GM19099 (cell line): ENCODE results near the gene ERC2.

ENCODE experiments used
- POLR2A ChIP-seq: IDR thresholded peaks from 3 replicates; pipeline ENCODE4 v1.6.1; 2011; ENCODE audit warnings: low read depth; ENCODE audit not compliant: insufficient read length; ENCODE audit errors: extremely low read depth

ERC2 gene

DNA sequence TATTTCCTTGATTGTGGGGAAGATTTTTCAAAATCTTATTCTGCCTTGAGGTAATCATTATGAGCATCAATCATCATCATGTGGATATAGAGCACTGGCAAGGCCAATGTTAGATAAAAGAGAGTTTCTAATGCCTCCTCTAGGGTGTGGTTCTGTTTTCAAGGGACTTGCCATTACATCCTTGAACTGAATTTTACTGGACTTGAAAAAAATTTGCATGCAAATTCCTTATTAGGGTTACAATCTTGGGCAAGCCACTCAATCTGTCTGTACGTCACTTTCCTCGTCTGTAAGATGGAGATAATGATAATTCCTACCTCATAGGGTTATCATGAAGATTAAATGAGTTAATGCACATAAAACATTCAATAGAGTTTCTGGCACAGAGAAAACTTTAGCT is 825.0 kb downstream of the ERC2 start:
- no peak for TF ChIP-seq POLR2A

DNA sequence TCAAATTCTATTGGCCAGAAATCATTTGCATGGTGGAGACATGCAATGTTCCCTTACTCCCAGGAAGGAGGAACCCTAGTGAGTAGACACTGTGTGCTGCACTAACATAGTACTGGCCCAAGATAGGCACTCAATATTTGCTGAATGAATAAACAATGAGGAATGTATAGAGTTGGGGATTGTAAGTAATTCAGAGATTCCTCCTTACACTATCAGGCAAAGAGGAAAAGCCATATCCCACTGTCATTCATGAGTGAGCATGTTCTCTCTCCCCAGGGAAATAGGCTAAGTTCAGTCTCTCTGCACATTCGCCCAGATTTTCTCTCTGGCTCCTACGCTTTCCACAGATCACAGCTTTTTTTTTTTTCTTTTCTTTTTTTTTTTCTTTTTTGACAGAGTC is 826.3 kb downstream of the ERC2 start:
- no peak for TF ChIP-seq POLR2A

DNA sequence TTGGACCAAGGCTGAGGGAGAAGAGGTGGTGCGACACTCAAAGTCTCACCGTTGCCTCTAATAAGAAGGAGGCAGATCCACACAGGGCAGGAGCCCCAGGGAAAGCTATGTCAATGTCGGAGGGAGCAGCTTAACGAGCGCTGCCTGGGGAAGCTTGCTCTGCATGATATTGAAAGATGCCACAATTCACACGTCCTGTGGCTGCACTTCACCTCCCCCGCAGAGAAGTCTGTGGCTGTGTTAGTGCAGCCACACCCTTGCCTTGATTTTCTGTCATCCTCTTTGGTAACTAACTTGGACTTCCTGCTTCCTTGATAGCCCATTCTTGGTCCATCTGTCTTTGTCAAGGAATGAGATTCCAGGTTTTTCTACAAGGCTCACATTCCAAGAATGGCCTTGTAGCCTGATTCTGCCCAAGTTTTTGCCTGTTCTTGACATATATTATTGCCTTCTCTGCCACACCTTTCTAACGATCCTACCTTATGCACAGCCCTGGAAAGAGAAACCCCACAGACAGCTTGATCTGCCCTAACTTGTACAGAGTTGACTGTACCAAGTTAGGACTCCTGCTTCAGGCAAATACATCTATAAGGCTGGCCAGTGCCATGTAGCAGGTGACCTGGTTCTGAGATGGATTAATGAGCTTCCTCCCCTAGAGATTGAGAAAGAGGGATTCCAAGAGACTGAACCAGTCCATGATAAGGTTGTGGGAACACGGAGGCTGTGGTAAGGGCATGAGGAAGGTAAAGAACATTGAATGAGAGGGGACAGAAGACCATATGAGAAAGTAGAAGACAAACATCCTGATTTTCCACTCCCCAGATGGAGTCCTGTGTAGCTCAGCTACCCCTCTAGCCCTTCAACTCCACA is 828.1 kb downstream of the ERC2 start:
- no peak for TF ChIP-seq POLR2A

DNA sequence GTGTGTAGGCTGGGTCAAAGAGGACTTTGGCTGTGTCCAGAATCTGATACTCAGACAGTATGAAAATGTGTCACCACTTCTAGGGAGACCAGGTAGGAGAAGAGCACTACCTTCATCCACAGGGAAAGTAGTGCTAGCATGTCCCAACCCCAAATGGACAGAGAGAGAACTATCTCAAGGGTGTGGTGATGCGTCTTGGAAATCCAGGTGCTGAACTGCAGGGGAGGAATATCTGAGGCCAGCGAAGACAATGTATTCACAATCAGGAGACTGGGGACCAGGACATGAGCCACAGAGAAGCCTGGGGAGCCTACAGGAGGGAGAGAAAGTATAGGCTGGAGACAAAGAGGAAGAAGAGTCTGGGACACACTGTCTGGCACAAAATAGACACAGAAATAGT is 829.1 kb downstream of the ERC2 start:
- no peak for TF ChIP-seq POLR2A

DNA sequence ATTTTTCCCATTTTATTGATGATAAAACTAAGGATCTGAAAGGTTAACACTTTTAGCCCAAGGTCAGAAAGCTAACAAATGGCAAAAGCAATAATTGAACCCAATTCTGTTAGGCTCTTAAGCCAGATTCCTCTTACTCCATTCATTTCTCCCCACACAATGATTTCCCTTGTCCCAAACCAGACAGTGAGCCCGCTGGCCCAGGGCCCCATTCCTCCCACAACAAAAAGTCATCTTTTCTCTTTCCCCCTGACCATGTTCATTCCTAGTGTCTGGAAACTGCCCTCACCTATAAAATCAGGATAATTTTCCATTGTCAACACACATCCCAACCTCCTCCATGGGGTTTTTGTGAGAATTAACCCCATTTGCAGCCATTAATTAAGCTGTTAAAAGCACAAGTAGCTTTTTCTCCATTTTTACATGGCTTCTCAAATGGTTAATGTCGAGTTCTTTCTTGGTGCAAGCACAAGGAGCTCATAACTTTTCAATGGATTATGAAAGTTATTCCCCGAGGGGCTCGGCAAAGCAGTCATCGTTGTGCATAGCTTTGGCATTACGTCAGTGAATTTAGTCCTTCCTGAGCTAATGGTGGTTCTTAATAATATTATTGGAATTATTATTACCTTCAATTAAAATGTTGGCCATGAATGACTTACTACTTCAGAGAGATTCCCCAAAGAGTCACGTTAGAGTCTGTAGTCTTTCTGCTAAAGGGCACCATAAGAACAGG is 830.2 kb downstream of the ERC2 start:
- TF ChIP-seq POLR2A: no peak

DNA sequence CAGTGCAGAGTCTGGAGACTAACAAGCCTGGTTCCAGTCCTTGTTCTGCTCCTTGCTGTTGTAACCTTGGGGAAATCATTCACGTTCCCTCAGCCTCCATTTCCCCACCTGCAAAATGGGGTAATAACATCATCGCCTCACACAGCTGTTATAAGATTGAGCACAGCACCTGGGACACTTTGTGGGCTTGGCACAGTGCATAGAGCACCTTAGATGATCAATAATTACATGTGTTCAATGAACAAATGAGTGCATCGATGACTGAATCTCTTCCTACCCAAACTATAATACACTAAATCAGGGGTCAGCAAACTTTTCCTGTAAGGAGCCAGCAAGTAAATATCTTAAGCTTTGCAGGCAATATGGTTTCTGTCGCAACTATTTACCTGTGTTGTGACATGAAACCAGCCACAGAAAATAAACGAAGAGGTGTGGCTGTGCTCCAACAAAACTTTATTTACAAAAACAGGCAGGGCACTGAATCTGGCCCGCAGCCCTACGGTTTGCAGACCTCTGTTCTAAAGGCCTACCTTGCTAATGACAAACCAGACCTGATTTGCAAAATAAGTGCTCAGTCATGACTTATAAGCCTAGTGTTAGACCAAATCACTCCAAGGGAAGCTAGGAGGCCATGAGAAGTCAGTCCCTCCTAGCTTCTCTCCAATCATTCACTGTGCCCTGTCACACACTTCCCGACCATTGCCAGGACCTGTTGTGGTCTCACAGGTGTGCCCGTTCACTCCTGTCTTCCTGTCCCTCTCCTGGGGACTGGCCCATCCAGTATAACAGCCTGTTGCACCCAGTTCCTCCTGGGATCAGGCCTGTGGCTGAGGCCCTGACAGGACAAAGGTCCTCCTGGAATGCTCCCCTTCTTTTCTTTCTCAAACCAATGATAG is 831.7 kb downstream of the ERC2 start:
- no peak for TF ChIP-seq POLR2A

DNA sequence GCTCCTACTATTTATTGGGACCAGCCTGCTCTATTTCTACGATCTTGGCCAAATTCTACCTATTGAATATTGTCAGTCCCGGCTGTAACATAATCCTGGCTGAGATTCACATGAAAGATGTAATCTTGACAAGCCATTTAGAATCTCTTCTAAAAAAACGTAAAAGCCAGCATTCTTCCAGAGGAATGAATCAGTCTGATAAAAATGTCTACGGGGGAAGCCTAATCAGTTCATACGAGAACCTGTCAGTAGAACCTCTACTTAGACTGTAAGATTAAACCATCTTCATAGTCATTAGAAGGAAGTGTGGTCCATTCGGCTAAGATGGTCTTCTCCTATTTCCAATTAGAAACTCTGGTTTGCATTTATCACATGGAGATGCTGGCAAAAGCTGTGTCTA is 833.9 kb downstream of the ERC2 start:
- no peak for TF ChIP-seq POLR2A

DNA sequence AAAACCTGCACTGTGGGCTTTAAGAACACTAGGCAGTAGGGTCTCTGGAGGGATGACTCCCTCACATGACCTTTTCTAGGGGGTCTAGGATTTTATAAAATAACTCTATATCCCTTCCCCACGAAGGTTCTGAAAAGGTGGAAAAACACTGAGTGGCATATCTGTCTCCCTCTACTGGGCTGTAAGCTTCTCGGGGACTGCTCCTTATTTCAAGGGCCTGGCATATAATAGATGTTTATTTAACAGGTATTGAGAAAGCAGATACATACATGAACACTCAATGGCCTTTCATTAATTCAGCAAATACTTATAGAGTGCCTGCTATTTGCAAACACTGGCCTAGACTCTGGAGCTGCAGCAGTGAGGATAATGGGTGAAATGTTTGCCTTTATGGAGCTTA is 834.9 kb downstream of the ERC2 start:
- no peak for TF ChIP-seq POLR2A

DNA sequence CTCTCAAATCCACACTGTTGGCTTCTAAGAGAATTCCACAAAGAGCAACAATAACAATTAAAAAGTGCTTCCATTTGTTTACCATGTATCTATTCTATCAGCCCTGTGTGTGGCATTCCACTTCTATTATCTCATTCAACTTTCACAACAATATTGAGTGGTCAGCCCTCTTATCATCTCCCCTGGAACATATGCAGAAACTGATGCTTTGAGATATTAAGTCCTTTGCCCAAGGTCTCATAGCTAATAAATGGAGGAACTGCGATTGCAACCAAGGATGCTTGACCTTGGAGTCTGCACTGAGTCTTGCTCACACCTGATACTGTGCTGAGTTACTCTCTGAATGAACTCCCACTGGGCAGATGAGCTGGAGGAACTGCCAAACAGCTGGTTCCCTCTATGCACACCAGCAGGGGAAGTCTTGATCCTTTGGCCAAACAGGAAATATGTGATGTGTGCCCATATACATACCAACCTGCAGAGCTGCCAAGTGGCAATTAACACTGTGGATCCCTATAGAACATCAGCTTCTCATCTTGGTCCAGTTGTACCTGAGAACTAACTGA is 836.4 kb downstream of the ERC2 start:
- no peak for TF ChIP-seq POLR2A

DNA sequence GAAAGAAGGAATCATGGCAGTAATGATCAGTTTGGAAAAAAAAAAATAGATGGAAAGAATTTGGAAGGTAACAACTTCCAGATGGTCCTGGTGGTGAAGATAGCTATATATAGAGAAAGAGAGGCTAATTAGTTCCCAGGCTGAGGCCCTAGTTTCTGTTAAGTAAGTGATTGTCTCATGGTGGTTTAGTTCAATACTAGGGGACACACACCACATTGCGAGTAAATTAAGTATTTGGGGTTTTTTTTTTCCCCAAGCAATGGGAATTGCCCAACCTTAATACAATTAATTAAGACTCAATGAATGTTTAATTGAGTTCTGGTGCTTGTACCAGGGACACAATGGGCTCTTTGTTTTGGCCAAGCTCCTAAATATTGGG is 837.4 kb downstream of the ERC2 start:
- TF ChIP-seq POLR2A: no peak

DNA sequence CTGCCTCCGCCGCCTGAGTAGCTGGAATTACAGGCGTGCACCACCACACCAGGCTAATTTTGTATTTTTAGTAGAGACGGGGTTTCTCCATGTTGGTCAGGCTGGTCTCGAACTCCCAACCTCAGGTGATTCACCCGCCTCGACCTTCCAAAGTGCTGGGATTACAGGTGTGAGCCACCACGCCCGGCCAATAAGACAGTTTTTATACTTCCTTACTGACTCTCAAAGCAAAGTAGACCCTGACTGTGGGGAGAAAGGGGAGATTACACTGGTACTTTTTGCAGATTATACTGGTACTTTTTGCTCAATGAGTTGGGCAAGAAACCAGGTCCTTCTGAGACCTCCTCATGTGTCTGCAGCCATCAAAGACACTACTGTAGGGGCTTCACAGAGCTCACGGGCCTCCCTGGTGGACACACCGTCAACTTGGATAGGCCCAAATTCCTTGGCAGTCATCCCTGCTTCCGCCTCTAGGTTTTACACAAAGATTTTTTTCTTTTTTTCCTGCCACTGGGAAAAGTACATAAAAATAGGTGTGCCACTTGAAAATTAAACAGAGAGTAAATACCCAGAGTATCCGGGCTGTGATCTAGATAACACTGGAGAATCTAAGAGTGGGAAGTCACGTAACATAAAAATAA is 837.9 kb downstream of the ERC2 start:
- no peak for TF ChIP-seq POLR2A

DNA sequence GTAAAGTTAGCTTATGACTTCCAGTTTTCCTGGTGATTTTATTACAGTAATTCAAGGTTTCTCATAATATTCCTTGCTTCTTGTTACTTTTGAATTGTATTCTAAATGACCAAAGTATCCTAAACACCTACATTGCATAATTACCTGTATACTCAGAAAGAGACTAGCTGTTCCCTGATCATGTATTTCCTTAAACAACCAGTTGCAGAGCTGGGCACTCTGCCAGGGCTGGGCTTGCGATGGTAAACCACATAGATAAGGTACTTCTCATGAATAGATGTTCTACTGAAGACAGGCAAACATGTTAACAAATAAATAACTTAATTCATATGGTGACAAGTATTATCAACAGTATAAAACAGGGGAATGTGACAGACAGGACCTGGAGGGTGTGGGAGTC is 838.8 kb downstream of the ERC2 start:
- TF ChIP-seq POLR2A: no peak

DNA sequence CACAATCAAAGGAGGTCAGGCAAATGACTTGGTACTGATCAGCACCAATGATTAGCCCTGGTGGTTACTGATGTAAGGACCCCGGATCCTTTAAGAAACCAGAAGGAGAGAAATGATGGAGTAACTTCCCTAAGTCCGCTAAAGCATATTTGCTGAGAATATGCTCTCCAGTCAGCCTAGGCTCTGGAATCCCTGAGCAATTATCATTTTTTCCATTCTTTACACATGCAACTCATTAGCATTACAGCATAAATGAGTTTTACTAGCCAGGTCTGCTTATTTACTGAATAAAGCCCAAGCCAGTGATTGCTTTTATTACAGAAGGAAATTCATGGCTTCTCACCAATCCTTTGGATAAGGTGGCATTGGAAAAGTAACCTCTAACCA is 842.0 kb downstream of the ERC2 start:
- no peak for TF ChIP-seq POLR2A

DNA sequence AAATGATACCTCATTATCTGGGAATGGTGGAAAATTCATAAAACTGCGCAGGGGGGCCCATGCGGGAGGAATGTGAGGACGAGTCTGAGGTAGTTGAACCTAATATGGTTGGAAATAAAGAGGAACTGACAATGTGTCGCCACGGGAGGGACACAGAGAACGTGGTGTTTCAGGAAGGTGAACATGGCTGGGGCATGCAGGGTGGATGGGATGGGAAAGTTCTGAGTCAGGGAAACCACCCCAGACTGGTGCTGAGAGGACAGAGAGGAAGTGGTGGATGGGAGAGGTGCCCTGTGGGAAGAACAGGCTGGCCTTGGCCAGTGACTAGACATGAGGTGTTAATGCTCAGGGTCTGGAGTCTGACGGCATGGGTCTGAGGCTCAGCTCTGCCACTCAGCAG is 844.0 kb downstream of the ERC2 start:
- no peak for TF ChIP-seq POLR2A

DNA sequence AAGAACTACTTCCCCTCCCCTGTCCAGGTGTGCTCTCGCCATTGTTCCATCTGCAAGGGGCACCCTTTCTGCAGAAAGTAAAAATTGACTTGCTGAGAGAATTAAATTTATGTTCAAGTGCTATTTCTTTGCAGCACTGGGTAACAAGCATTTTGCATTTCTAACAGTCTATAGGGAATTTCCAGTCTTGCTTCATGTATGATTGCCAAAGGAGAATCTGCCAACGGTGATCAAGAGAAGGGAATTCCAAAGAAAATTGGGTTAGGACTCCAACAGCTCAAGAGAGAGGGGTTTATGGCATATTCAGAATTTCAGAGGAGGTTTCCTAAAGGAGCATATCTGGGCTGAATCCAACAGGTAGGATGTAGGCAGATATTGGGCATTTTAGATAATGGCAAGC is 844.5 kb downstream of the ERC2 start:
- TF ChIP-seq POLR2A: no peak

DNA sequence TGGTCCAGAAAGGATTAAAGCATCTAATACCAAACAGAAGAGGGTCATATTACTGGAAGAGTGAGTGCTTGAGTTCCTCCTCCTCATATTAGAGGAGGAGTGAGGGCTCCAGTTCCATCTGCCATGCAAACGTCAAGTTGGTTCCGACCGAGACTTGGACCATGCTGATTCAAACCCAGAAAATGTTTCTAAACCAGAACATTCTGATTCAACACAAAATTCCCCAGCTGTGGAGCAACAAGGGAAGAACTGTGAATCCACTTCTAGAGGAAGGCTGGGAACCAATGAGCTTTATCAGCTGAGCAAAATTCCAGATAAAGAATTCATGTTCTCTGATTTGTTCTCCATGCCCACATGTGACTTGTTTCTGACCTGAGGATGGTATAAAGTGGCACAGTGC is 845.5 kb downstream of the ERC2 start:
- no peak for TF ChIP-seq POLR2A
